ENCODE results near the gene ANO1. TPM values are rescaled to one million over a fixed set of nuclear protein-coding genes. Genes with fewer than 3 reads are reported as not detected.

ANO1 gene
- total RNA-seq, 6 experiments from 2014 or later = 32.1 to 292 (median 78.0) TPM

DNA sequence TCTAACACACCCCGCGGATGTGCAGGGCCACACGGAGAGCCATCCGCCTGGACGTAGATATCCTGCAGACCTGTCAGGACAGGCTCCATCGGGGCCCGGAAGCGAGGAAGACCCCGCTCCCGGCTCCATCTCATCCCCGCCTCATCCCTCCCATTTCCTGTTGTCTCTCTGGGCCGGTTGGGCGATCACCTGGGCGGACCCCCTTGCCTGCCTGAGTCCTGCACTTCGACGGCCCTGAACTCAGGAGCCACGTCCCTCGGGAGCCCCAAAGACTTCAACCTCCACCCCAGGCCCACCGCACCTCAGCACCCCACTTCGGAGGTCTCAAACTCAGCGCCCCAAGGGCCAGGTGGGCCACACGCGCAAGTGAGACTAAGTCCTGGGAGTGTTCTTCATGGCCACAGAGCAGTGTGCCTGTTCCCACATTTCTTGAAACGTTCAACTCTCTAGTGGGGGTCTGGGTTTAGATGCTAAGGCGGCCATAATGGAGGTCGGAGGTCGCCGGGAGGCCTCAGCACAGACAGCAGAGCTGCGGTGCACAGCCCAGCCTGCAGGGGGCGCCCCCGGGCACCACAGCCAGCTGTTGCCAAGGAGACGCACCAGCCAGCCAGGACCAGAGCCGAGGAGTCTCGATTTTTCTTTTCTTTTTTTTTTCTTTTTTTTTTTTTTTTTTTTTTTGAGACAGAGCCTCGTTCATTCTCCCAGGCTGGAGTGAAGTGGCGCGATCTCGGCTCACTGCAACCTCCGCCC, 99.0 kb downstream of the ANO1 start:
- no peak overlapping the region for H3K4me3 ChIP-seq
- no peaks in the 10 kb centered on the region for H3K27me3 ChIP-seq
- H3K36me3 ChIP-seq = peaks cover 0 to 57% (median 6%) of the 10 kb centered on the region in 4 donors
- TF ChIP-seq POLR2A (IDR thresholded peaks at IDR 0.05) = no peak
- TF ChIP-seq, protein P1, sequence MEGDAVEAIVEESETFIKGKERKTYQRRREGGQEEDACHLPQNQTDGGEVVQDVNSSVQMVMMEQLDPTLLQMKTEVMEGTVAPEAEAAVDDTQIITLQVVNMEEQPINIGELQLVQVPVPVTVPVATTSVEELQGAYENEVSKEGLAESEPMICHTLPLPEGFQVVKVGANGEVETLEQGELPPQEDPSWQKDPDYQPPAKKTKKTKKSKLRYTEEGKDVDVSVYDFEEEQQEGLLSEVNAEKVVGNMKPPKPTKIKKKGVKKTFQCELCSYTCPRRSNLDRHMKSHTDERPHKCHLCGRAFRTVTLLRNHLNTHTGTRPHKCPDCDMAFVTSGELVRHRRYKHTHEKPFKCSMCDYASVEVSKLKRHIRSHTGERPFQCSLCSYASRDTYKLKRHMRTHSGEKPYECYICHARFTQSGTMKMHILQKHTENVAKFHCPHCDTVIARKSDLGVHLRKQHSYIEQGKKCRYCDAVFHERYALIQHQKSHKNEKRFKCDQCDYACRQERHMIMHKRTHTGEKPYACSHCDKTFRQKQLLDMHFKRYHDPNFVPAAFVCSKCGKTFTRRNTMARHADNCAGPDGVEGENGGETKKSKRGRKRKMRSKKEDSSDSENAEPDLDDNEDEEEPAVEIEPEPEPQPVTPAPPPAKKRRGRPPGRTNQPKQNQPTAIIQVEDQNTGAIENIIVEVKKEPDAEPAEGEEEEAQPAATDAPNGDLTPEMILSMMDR (IDR thresholded peaks at IDR 0.05) = peak; percentile 41 to 71 (median 56)
- H3K4me1 ChIP-seq = no peaks in the 10 kb centered on the region
- no peak overlapping the region for H3K27ac ChIP-seq
- no peaks in the 10 kb centered on the region for H3K9me3 ChIP-seq
- ATAC-seq (peak; percentile 65 to 83 (median 76)), DNase-seq (no peak)
- WGBS (ENCODE audit: insufficient coverage, low coverage, low lambda C conversion rate, missing lambda C conversion rate) = 58% methylated on average over 4 of the region's 39 CpGs
- intact Hi-C loops (cut with DNase I) = no loop called here

DNA sequence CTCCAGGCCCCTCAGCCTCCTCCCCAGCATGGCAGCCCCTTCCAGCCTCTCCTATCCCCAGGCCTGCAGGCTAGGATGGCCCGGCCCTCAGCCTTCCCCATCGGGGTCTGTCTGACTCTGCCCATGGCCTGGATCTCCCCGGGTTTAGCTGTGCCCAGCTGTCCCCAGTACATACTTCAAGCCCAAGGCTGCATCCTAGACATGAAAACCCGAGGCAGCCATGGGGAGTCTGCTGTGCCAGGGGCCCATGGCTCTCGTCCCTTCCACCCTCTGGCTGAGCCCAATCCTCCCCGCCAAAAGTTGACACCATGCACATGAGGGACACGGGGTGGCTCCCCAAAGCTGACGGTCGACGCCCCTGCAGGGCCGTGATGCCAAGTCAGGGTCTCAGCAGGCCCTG, 102.8 kb downstream of the ANO1 start:
- no peak for TF ChIP-seq POLR2A (IDR thresholded peaks at IDR 0.05)
- TF ChIP-seq, protein P1 (IDR thresholded peaks at IDR 0.05) = no peak
- intact Hi-C loops (cut with DNase I) = no loop called here
- no peaks in the 10 kb centered on the region for H3K9me3 ChIP-seq
- H3K4me1 ChIP-seq = no peaks in the 10 kb centered on the region
- H3K36me3 ChIP-seq = peaks cover 0 to 65% (median 10%) of the 10 kb centered on the region in 4 donors
- H3K4me3 ChIP-seq = no peak overlapping the region
- DNase-seq (no peak), ATAC-seq (no peak)
- no peak overlapping the region for H3K27ac ChIP-seq
- no peaks in the 10 kb centered on the region for H3K27me3 ChIP-seq
- WGBS (ENCODE audit: insufficient coverage, low coverage, low lambda C conversion rate, missing lambda C conversion rate) = 79% methylated on average over 3 of the region's 11 CpGs

DNA sequence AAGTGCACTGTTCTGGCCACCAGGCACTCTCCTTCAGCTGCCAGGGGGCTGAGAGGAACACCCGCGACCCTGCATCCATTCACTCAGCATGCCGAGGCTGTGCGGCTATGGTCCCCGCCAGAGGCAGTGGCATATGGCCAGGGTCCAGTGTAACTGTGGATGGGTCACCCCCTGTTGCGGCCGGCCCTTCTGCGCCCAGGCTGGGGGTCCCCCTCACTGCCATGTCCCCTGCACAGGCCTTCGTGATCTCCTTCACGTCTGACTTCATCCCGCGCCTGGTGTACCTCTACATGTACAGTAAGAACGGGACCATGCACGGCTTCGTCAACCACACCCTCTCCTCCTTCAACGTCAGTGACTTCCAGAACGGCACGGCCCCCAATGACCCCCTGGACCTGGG, 104.1 kb downstream of the ANO1 start:
- Histone ChIP-seq H3K27ac (no peak overlapping the region), H3K27me3 (no peaks in the 10 kb centered on the region), H3K4me3 (no peak overlapping the region), H3K9me3 (no peaks in the 10 kb centered on the region), H3K4me1 (no peaks in the 10 kb centered on the region), H3K36me3 (peaks cover 0 to 76% (median 10%) of the 10 kb centered on the region in 4 donors)
- intact Hi-C loops (cut with DNase I) = no loop called here
- ATAC-seq (no peak), DNase-seq (no peak)
- TF ChIP-seq, protein P1 (IDR thresholded peaks at IDR 0.05) = no peak
- no peak for TF ChIP-seq POLR2A (IDR thresholded peaks at IDR 0.05)
- WGBS (ENCODE audit: insufficient coverage, low coverage, low lambda C conversion rate, missing lambda C conversion rate) = 88% methylated on average over 4 of the region's 18 CpGs

DNA sequence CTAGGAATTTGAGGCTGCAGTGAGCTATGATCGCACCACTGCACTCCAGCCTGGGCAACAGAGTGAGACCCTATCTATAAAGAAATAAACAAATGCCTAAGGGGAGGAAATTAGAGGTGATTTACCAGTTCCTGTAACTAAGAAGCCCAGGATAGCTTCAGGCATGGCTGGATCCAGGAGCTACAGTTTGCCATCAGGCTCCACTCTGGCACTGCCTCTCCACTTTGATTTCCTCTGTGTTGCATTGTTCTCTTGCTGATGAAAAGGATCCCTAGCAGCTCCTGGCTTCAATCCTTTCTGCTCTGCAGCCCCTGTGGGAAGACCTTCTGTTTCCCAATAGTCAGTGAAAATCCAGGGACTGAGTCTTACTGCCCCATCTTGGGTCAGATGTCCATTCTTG, 104.9 kb downstream of the ANO1 start:
- Histone ChIP-seq H3K27me3 (no peaks in the 10 kb centered on the region), H3K4me3 (no peak overlapping the region), H3K27ac (no peak overlapping the region), H3K9me3 (no peaks in the 10 kb centered on the region), H3K4me1 (no peaks in the 10 kb centered on the region), H3K36me3 (peaks cover 0 to 81% (median 10%) of the 10 kb centered on the region in 4 donors)
- ATAC-seq (no peak), DNase-seq (no peak)
- TF ChIP-seq, protein P1 (IDR thresholded peaks at IDR 0.05) = no peak
- no peak for TF ChIP-seq POLR2A (IDR thresholded peaks at IDR 0.05)
- WGBS (ENCODE audit: insufficient coverage, low coverage, low lambda C conversion rate, missing lambda C conversion rate) = 83% methylated on average over 1 of the region's 1 CpG
- intact Hi-C loops (cut with DNase I) = no loop called here
